MM.1S (cell line): ENCODE results near the gene MAML3.

Source experiments
- DNase-seq: peaks from one replicate; pipeline ENCODE4 v3.0.0-alpha.2; 2015
- H2AFZ ChIP-seq: fragments of 300-600 bp; sonication (generic); 2 replicates; pipeline ENCODE4 v1.6.0; 2016; ENCODE audit warnings: antibody characterized with exemption, low read length
- H3F3A ChIP-seq: fragments of 300-600 bp; sonication (generic); 2 replicates; pipeline ENCODE4 v1.6.1; 2016; ENCODE audit warnings: mild to moderate bottlenecking, antibody characterized with exemption, low read length, moderate library complexity, mixed read lengths; ENCODE audit not compliant: insufficient read depth
- H3K27ac ChIP-seq: fragments of 300-600 bp; sonication (generic); 2 replicates; pipeline ENCODE4 v1.5.1; 2016; ENCODE audit warnings: mild to moderate bottlenecking, low read length
- H3K27me3 ChIP-seq: fragments of 300-600 bp; sonication (generic); replicated peaks from 2 replicates; pipeline ENCODE4 v1.6.0; 2016; ENCODE audit warnings: low read length; ENCODE audit not compliant: insufficient read depth
- H3K36me3 ChIP-seq: fragments of 300-600 bp; sonication (generic); replicated peaks from 2 replicates; pipeline ENCODE4 v1.6.1; 2016; ENCODE audit warnings: mild to moderate bottlenecking, low read length, mixed read lengths; ENCODE audit not compliant: insufficient read depth
- H3K4me1 ChIP-seq: fragments of 300-600 bp; sonication (generic); 2 replicates; pipeline ENCODE4 v1.6.1; 2016; ENCODE audit warnings: low read length, mixed read lengths
- H3K4me2 ChIP-seq: fragments of 300-600 bp; sonication (generic); 2 replicates; pipeline ENCODE4 v1.6.0; 2016; ENCODE audit warnings: low read depth, low read length
- H3K4me3 ChIP-seq: fragments of 300-600 bp; sonication (generic); 2 replicates; pipeline ENCODE4 v1.5.1; 2016; ENCODE audit warnings: low read length, mixed read lengths
- H3K79me2 ChIP-seq: fragments of 300-600 bp; sonication (generic); 2 replicates; pipeline ENCODE4 v1.6.1; 2016; ENCODE audit warnings: mixed run types, low read length, mixed read lengths
- H3K9ac ChIP-seq: fragments of 300-600 bp; sonication (generic); 2 replicates; pipeline ENCODE4 v1.6.1; 2016; ENCODE audit warnings: low read length, mixed read lengths
- H3K9me2 ChIP-seq: fragments of 300-600 bp; sonication (generic); replicated peaks from 2 replicates; pipeline ENCODE4 v1.6.1; 2016; ENCODE audit warnings: mild to moderate bottlenecking, low read length, mixed read lengths; ENCODE audit not compliant: insufficient read depth
- H3K9me3 ChIP-seq: fragments of 300-600 bp; sonication (generic); replicated peaks from 2 replicates; pipeline ENCODE4 v1.6.1; 2016; ENCODE audit warnings: mild to moderate bottlenecking, low read length, mixed read lengths; ENCODE audit not compliant: insufficient read depth
- H4K20me1 ChIP-seq: fragments of 300-600 bp; sonication (generic); 2 replicates; pipeline ENCODE4 v1.6.1; 2016; ENCODE audit warnings: mild to moderate bottlenecking, low read length, moderate library complexity, mixed read lengths; ENCODE audit not compliant: insufficient read depth
- CTCF ChIP-seq: fragments of 300-600 bp; sonication (generic); IDR thresholded peaks from 2 replicates; pipeline ENCODE4 v1.5.1; 2016; ENCODE audit warnings: antibody characterized with exemption, low read length, mixed read lengths
- EZH2 ChIP-seq: fragments of 300-600 bp; sonication (generic); optimal IDR thresholded peaks from 2 replicates; pipeline ENCODE3; 2017; ENCODE audit warnings: low read depth, mild to moderate bottlenecking, antibody characterized with exemption, low read length, mixed read lengths
- EZH2phosphoT487 ChIP-seq: fragments of 300-600 bp; sonication (generic); IDR thresholded peaks from 2 replicates; pipeline ENCODE4 v1.6.1; 2018; ENCODE audit warnings: antibody characterized with exemption, low read length

Gene MAML3

GRCh38 chr4:139754938-139755337 lies 399.0 kb downstream of the MAML3 start:
- Histone ChIP-seq H3K79me2 (no peaks in the 10 kb centered on the region), H3K27ac (no peak overlapping the region), H3K27me3 (no peaks in the 10 kb centered on the region), H3K36me3 (no peaks in the 10 kb centered on the region), H3K9me2 (no peaks in the 10 kb centered on the region), H3K9me3 (no peaks in the 10 kb centered on the region), H3F3A (no peaks in the 10 kb centered on the region), H3K4me2 (no peak overlapping the region), H3K4me1 (no peaks in the 10 kb centered on the region), H4K20me1 (no peaks in the 10 kb centered on the region), H2AFZ (no peak overlapping the region), H3K9ac (no peak overlapping the region), H3K4me3 (no peak overlapping the region)
- TF ChIP-seq EZH2phosphoT487 = no peak
- no peak for TF ChIP-seq CTCF
- TF ChIP-seq EZH2 = no peak
- no peak for DNase-seq

GRCh38 chr4:139753686-139754085 lies 400.3 kb downstream of the MAML3 start:
- TF ChIP-seq CTCF = no peak
- no peak for TF ChIP-seq EZH2
- no peak overlapping the region for H3K4me2 ChIP-seq
- H3K9me3 ChIP-seq = no peaks in the 10 kb centered on the region
- no peak overlapping the region for H2AFZ ChIP-seq
- H3K27me3 ChIP-seq = no peaks in the 10 kb centered on the region
- no peaks in the 10 kb centered on the region for H3K79me2 ChIP-seq
- no peaks in the 10 kb centered on the region for H3K36me3 ChIP-seq
- H3K4me1 ChIP-seq = no peaks in the 10 kb centered on the region
- H3K27ac ChIP-seq = no peak overlapping the region
- no peak overlapping the region for H3K9ac ChIP-seq
- H4K20me1 ChIP-seq = no peaks in the 10 kb centered on the region
- DNase-seq = no peak
- no peaks in the 10 kb centered on the region for H3K9me2 ChIP-seq
- no peaks in the 10 kb centered on the region for H3F3A ChIP-seq
- H3K4me3 ChIP-seq = no peak overlapping the region

GRCh38 chr4:139749835-139750498 lies 404.0 kb downstream of the MAML3 start:
- Histone ChIP-seq H3K9me3 (no peaks in the 10 kb centered on the region), H3K79me2 (no peaks in the 10 kb centered on the region), H3K27me3 (no peaks in the 10 kb centered on the region), H2AFZ (no peak overlapping the region), H3K9me2 (no peaks in the 10 kb centered on the region), H3K4me1 (no peaks in the 10 kb centered on the region), H3K9ac (no peak overlapping the region), H3K4me3 (no peak overlapping the region), H4K20me1 (no peaks in the 10 kb centered on the region), H3K27ac (no peak overlapping the region), H3F3A (no peaks in the 10 kb centered on the region), H3K4me2 (no peak overlapping the region), H3K36me3 (no peaks in the 10 kb centered on the region)
- no peak for TF ChIP-seq EZH2phosphoT487
- TF ChIP-seq CTCF = no peak
- no peak for TF ChIP-seq EZH2
- no peak for DNase-seq
